Measurements from ENCODE around the gene CRYBG2. TPM values are rescaled to one million over a fixed set of nuclear protein-coding genes. Genes with fewer than 3 reads are reported as not detected.

The CRYBG2 gene
- total and polyA plus RNA-seq, 7 donors: 0.01 to 2.9 (median 0.56) TPM; not detected in 4

DNA sequence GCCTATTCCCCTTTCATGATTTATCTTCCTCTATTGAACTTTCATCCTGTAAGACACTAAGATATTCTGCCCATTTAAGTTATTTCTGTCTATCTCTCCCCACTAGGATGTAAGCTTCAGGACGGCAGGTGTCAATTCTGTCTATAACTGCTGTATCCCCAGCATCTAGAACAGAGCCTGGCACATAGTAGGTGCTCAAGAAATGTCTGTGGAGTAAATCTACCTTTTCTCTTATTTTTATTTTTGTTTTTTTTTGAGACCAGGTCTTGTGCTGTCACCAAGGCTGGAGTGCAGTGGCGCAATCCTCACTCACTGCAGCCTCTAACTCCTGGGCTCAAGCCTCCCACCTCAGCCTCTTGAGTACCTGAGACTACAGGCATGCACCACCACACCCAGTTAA is 30.5 kb downstream of the CRYBG2 start:
- intact Hi-C loops (cut with DNase I): loop anchor here (5.0 to 10.0 kb wide), 3 partner anchors 156 to 219 kb away; partner anchors contain the start of genes C1orf232 (in 2 of the 2) and ZNF593 (in 2 of the 2)
- Histone ChIP-seq H3K4me3 (no peak overlapping the region), H3K27me3 (ENCODE audit: insufficient read depth in 3 of 3, low read length in 2 of 3) (peaks cover 0 to 3% (median 0%) of the 10 kb centered on the region in 3 donors), H3K36me3 (ENCODE audit: insufficient read depth in 1 of 2, low read depth in 1 of 2) (no peaks in the 10 kb centered on the region), H3K9me3 (no peaks in the 10 kb centered on the region), H3K27ac (no peak overlapping the region), H3K4me1 (peaks cover 4% of the 10 kb centered on the region)
- 94 to 98% (median 96%) methylated on average over 2 of the region's 2 CpGs for WGBS, 3 donors
- DNase-seq: no peak
- ATAC-seq: no peak
- TF ChIP-seq, protein P1, sequence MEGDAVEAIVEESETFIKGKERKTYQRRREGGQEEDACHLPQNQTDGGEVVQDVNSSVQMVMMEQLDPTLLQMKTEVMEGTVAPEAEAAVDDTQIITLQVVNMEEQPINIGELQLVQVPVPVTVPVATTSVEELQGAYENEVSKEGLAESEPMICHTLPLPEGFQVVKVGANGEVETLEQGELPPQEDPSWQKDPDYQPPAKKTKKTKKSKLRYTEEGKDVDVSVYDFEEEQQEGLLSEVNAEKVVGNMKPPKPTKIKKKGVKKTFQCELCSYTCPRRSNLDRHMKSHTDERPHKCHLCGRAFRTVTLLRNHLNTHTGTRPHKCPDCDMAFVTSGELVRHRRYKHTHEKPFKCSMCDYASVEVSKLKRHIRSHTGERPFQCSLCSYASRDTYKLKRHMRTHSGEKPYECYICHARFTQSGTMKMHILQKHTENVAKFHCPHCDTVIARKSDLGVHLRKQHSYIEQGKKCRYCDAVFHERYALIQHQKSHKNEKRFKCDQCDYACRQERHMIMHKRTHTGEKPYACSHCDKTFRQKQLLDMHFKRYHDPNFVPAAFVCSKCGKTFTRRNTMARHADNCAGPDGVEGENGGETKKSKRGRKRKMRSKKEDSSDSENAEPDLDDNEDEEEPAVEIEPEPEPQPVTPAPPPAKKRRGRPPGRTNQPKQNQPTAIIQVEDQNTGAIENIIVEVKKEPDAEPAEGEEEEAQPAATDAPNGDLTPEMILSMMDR (IDR thresholded peaks at IDR 0.05): no peak

DNA sequence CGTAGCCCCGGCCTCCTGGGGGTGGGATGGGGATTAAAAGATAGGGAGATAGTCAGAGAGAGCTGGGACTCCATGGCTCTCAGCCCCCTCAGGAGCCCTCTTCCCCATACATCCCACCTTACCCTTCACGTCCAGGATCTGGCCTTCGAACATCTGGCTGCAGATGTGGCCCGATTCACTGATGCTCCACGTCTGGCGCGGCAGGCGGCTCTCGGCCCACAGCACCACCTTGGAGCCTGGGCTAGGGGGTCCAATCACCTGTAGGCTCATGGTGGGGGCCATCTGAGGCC is 31.9 kb downstream of the CRYBG2 start:
- ATAC-seq: no peak
- Histone ChIP-seq H3K4me3 (no peak overlapping the region), H3K36me3 (ENCODE audit: insufficient read depth in 1 of 2, low read depth in 1 of 2) (no peaks in the 10 kb centered on the region), H3K27me3 (ENCODE audit: insufficient read depth in 3 of 3, low read length in 2 of 3) (peaks cover 0 to 3% (median 0%) of the 10 kb centered on the region in 3 donors), H3K9me3 (no peaks in the 10 kb centered on the region), H3K4me1 (peaks cover 4% of the 10 kb centered on the region), H3K27ac (no peak overlapping the region)
- intact Hi-C loops (cut with DNase I): loop anchor here (5.0 to 10.0 kb wide), 3 partner anchors 155 to 217 kb away; partner anchors contain the start of genes C1orf232 (in 2 of the 2) and ZNF593 (in 2 of the 2)
- 69 to 80% (median 71%) methylated on average over 10 of the region's 10 CpGs for WGBS, 3 donors
- TF ChIP-seq, protein P1 (IDR thresholded peaks at IDR 0.05): no peak
- no peak for DNase-seq

DNA sequence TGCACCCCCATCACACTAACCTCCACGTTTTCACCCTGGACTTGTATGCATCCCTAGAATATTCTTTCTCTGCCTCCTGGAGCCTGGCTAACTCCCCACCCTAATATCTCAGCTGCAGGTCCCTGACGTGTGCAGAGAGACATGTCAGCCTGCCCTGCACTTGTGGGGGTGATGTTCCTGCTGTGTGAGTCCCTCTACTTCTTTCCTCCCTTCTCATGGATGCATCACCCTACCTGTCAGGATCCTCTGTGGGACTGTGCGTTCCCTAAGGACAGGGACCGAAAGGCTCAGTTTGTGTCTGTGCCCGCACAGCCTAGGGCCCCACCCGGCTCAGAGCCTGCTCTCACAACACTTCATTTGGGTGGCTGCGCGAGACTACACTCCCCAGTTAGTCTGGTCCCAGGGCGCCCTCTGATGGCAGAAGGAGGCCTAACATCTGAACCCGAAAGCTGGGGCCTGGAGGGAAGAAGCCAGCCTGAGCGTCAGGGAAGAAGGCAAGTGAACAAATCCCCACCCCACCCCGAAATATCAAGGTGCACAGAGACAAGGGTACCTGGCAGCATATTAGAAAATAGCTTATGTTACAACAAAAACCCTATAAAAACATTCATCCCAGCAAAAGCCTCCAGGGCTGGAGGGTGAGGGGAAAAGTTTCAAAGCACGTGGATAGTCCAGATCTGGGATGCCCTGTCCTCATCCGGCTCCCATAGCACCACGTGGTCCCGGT is 32.5 kb downstream of the CRYBG2 start:
- WGBS, 3 donors: 13 to 18% (median 14%) methylated on average over 16 of the region's 16 CpGs
- peaks cover 0 to 3% (median 0%) of the 10 kb centered on the region in 3 donors for H3K27me3 ChIP-seq (ENCODE audit: insufficient read depth in 3 of 3, low read length in 2 of 3)
- H3K4me1 ChIP-seq: peaks cover 4% of the 10 kb centered on the region
- no peak overlapping the region for H3K4me3 ChIP-seq
- DNase-seq (peak; percentile 91 to 96), ATAC-seq (peak; percentile 87 to 96 (median 96))
- no peaks in the 10 kb centered on the region for H3K36me3 ChIP-seq (ENCODE audit: insufficient read depth in 1 of 2, low read depth in 1 of 2)
- no peak overlapping the region for H3K27ac ChIP-seq
- H3K9me3 ChIP-seq: no peaks in the 10 kb centered on the region
- TF ChIP-seq, protein P1 (IDR thresholded peaks at IDR 0.05): peak; percentile 85
- intact Hi-C loops (cut with DNase I): loop anchor here (1.0 to 10.0 kb wide), 5 partner anchors 35 to 217 kb away; partner anchors contain the start of genes C1orf232 (in 2 of the 2) and ZNF593 (in 2 of the 2)

DNA sequence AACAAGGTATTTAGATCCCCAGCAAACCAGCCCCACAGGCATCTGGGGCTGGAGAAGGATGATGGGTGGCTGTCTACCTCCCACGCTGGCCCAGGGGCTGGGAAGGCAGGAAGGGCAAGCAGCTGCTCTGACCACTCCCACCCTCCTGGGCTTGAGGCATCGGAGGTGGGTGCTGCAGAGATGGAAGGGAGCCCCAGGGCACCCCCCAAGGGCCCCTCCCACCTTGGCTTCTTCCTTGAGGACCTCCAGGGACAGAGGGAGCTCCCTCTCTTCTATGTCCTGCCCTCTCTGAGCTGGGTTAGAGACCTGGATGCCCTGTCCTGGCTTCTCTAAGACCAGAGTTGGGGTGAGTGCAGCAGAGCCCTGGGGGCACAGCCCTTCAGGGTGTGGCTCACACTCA is 33.0 kb downstream of the CRYBG2 start:
- H3K9me3 ChIP-seq: no peaks in the 10 kb centered on the region
- no peak overlapping the region for H3K4me3 ChIP-seq
- TF ChIP-seq, protein P1 (IDR thresholded peaks at IDR 0.05): no peak
- WGBS, 3 donors: 58 to 79% (median 68%) methylated on average over 2 of the region's 2 CpGs
- intact Hi-C loops (cut with DNase I): loop anchor here (1.0 to 10.0 kb wide), 5 partner anchors 34 to 216 kb away; partner anchors contain the start of genes C1orf232 (in 2 of the 2) and ZNF593 (in 2 of the 2)
- H3K27ac ChIP-seq: no peak overlapping the region
- peak in 3 of 4 donors; percentile 20 to 24 (median 23) for ATAC-seq
- peaks cover 0 to 3% (median 0%) of the 10 kb centered on the region in 3 donors for H3K27me3 ChIP-seq (ENCODE audit: insufficient read depth in 3 of 3, low read length in 2 of 3)
- H3K4me1 ChIP-seq: peaks cover 4% of the 10 kb centered on the region
- H3K36me3 ChIP-seq (ENCODE audit: insufficient read depth in 1 of 2, low read depth in 1 of 2): no peaks in the 10 kb centered on the region
- no peak for DNase-seq
